Measurements from ENCODE around the gene CDC37.

Gene CDC37

GRCh38 chr19:10403137-10404021 is at the start of gene CDC37:
Gene CDC37 (minus strand): TSS chr19:10403542. CDS start chr19:10403479, 63 bp downstream.
- peak; percentile 91 to 99 for DNase-seq

DNA sequence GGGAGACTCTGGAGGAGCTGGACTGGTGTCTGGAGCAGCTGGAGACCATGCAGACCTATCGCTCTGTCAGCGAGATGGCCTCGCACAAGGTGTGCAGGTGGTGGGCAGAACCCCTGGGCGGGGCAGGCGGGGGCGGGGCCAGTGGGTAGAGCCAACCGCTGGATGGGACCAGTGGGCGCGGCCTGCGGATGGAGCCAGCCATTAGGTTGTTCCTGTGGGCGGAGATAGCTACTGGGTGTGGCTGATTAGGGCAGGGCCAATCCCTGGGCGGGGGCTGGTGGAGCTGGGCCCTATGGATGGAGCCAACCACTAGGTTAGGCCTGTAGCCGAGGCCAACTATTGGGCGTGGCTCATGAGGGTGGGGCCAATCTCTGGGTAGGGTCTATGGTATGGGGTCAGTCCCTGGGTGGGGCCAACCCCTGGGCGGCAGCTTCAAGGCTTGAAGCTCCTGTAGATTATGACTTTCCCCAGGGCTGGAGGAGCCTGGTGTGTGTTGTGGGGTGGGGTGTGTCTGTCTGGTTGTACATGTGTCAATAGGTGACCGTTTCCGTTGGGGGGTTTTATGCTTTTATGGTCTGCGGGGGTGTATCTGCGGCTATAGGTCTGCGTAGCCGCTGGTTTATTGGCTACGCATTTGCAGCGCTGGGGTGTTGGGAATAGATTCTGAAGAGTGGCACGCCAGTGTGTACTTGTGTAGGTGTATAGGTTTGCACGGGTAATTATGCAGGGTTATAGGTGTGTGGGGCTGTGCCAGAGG is 47.7 kb upstream of the CDC37 start:
- DNase-seq = no peak

DNA sequence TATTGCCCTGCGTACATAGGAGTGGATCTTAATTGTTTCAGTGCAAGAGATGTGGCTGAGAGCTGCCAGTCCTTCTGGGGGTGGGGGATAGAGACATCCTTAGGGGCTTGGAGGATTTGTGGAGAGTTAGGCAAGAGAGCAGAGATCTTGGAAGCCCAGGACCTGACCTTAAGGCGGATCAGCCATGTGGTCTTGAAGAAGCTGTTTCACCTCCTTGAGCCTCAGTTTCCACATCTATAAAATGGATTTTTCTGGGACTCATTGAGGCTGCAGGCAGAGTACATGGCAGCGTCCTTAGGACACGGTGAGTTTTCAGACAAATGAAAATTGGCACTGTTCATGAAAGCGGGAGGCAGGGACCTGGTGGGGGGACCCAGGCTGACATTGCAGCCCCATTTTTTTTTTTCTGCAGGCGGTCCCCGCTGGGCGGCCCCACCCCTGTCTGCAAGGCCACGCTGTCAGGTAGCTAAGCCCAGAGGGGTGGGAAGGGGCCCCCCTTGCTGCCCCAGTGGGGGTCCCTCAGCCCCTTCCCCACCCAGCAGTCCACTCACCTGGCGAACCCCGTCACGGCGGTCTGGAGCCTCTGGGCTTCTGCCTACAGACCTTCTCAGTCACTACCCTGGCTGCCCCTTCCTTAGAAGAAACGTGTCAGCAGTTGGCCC is 47.0 kb upstream of the CDC37 start:
- DNase-seq = no peak

DNA sequence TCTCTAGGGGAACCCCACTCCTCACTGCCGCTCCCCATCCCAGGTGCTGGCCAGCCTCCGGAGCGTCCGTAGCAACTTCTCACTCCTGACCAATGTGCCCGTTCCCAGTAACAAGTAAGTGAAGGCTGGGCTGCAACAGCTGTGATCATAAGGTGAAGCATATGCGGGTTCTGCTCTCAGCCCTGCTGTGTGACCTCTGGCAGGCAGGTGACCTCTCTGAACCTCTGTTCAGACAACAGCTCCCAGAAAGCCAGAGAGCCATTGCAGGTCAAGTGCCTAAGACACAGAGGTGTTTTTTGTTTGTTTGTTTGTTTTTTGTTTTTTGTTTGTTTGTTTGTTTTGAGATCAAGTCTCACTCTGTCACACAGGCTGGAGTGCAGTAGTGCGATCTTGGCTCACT is 45.7 kb upstream of the CDC37 start:
- DNase-seq = no peak

GRCh38 chr19:10442698-10443097 is 39.4 kb upstream of the CDC37 start:
- no peak for DNase-seq

- DNase-seq = no peak
Measured at GRCh38 chr19:10439588-10439987, 36.2 kb upstream of the CDC37 start.

GRCh38 chr19:10433131-10433536 is 29.8 kb upstream of the CDC37 start:
- no peak for DNase-seq

- DNase-seq = no peak
Measured at GRCh38 chr19:10432736-10433130, 29.4 kb upstream of the CDC37 start.

GRCh38 chr19:10431943-10432735 is 28.8 kb upstream of the CDC37 start:
- DNase-seq = no peak

- no peak for DNase-seq
Measured at GRCh38 chr19:10431254-10431942, 28.1 kb upstream of the CDC37 start.

DNA sequence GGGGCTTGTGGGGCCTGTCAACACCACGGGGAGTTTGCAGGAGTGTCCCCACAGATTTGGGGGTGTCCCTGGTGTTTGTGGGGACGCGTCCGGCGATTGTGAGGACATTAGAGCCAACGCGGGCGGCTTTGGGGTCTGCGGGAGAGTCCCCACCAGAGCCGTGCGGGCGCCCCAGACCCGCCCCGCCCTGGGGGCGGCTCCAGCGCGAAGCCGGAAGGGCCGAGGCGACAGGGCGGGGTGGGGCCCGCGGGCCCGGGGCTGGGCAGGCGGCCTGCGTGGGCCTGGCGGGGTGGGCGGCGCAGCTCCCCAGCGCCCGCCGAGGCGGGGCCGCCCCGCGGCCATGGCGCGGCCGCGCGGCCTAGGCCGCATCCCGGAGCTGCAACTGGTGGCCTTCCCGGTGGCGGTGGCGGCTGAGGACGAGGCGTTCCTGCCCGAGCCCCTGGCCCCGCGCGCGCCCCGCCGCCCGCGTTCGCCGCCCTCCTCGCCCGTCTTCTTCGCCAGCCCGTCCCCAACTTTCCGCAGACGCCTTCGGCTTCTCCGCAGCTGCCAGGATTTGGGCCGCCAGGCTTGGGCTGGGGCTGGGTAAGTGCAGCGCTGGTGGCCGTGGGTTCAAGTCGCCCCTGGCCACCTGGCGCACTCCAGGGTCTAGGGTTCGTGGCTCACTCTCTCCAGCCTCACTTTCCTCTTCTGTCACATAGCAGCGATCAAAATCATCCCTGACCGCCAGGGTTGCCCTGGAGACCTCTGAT is 27.3 kb upstream of the CDC37 start:
- DNase-seq = no peak

DNA sequence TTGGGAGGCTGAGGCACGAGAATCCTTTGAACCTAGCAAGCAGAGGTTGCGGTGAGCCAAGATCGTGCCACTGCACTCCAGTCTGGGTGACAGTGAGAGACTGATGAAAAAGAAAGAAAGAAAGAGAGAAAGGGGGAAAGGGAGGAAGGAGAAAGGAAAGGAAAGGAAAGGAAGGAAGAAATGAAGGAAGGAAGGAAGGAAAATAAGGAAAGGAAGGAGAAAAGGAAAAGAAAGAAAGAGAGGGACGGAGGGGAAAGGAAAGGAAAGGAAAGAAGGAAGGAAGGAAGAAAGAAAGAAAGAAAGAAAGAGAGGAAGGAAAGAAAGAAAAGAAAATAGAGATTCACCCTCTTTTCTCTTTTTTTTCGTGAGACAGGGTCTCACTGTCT is 25.6 kb upstream of the CDC37 start:
- no peak for DNase-seq

GRCh38 chr19:10427169-10427568 is 23.8 kb upstream of the CDC37 start:
- no peak for DNase-seq

DNA sequence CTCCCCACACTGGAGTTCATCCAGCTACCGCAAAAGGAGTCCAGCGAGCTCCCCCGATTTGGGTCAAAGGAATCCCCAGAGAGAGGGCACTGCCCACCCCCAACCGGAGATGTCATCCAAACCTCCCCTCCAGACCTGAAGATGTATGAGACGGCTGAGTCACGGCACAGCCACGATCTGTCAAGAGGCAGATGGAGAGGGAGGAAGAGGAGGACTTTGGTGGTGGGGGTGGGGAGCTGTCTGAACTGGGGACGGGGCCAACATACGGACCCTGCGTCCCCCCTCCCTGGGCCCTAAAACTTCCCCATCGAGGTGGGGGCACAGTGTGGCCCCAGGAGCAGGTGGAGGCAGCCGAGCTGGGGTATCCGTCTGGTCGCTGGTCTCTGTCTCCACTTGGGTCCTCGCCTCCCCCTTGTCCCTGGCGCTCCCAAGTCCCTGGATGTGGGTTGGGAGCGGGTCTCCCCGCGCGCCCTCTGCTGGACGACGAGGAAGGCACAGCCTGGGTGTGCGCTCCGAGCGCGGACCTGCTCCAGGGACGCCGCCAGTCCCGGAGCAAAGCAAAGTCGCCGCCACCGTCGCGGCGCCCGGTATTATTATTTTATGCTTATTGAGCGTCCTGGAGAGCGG is 20.8 kb upstream of the CDC37 start:
- peak; percentile 71 to 88 for DNase-seq

DNA sequence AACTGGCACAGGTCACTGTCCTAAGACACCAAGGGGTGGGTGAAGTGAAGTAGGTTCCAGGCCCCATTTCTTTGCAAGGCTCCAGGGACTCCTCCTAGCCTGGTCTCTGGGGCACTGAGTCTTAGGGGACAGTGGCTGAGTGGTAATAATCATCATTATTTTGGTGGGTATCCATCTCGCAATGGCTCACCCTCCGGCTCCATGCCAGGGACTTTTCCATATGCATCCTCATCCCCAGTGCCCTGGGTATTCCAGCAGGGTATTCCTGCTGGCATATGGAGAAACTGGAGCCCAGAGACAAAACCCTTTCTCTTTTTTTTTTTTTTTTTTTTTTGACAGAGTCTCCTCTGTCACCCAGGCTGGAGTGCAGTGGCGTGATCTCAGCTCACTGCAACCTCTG is 19.5 kb upstream of the CDC37 start:
- peak in 1 of 2 experiments; percentile 35 for DNase-seq

DNA sequence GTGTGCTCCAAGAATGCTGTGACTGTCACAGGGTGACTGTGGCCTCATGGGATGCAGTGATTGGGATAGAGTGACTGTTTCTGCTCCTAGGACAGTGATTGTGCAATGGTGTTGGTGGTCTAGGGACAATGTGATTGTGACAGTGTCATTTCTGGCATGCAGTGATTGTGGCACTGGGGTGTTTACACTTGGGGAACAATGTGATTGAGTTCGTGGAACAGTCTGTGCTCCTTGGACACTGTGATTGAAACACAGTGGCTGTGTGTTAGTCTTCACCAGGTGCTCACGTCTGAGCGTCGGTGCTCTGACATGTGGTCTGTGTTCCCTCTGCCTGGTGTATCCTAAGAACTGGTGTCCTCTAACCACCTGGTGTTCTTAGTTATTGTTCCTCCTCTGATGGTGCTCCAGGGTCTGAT is 18.7 kb upstream of the CDC37 start:
- no peak for DNase-seq

- no peak for DNase-seq
Measured at GRCh38 chr19:10421240-10422045, 18.1 kb upstream of the CDC37 start.

DNA sequence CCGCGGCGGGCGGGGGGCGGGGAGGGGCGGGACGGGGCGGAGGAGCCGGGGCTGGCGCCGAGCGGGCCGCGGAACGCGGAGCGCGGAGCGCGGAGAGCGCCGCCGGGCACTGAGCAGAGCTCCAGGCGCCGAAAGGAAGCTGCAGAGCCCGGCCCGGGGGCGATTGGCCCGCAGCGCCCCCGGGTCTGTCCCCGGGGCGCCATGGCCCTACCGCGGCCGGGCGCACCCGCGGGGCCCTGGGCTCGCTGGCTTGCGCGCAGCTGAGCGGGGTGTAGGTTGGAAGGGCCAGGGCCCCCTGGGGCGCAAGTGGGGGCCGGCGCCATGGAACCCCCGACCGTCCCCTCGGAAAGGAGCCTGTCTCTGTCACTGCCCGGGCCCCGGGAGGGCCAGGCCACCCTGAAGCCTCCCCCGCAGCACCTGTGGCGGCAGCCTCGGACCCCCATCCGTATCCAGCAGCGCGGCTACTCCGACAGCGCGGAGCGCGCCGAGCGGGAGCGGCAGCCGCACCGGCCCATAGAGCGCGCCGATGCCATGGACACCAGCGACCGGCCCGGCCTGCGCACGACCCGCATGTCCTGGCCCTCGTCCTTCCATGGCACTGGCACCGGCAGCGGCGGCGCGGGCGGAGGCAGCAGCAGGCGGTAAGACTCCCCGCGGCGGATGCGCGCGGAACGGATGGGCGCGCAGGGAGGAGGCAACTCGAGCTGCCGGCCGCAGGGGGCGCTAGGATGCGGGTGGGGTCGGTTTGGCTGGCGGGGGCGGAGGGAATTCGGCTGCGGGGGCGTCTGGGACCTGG is 17.3 kb upstream of the CDC37 start, which contains the start of gene PDE4A:
PDE4A (plus strand) TSS at position 95 of the 796 bp plus-strand sequence; CDS start at position 322, 227 bp downstream.
- peak in 1 of 2 experiments; percentile 64 for DNase-seq

All from NCI-H446 (cell line).